Ascending aorta (tissue), 2 donors: ENCODE measurements around the gene CFAP58. TPM values are rescaled to one million over a fixed set of nuclear protein-coding genes. Genes with fewer than 3 reads are reported as not detected.
"Not testable (repeated sequence)": the region's sequence is repeated elsewhere in the genome, so short reads cannot be mapped to it uniquely, and the experiment has no call there.

ENCODE experiments used
- DNase-seq, 2 donors: peaks; one replicate each; pipeline ENCODE4 v3.0.0-alpha.2; 2019; ENCODE audit warnings: low spot score in 2 of 2
- H3K27ac ChIP-seq, 2 donors: fragments of 200-600 bp; sonication (generic); one replicate each; pipeline ENCODE4 v1.5.1; 2016 to 2017; ENCODE audit warnings: mild to moderate bottlenecking in 1 of 2
- H3K27me3 ChIP-seq: fragments of 200-600 bp; sonication (generic); one replicate; pipeline ENCODE4 v1.5.1; 2017
- H3K36me3 ChIP-seq, 2 donors: fragments of 200-600 bp; sonication (generic); one replicate each; pipeline ENCODE4 v1.5.1; 2016
- H3K4me1 ChIP-seq, 2 donors: fragments of 200-600 bp; sonication (generic); one replicate each; pipeline ENCODE4 v1.5.1; 2016 to 2017; ENCODE audit warnings: mild to moderate bottlenecking in 1 of 2
- H3K4me3 ChIP-seq, 2 donors: fragments of 200-600 bp; sonication (generic); one replicate each; pipeline ENCODE4 v1.5.1; 2016 to 2017; ENCODE audit warnings: mild to moderate bottlenecking in 1 of 2
- H3K9me3 ChIP-seq, 2 donors: fragments of 200-600 bp; sonication (generic); one replicate each; pipeline ENCODE4 v1.5.1; 2016
- CTCF ChIP-seq, 3 experiments: fragments of 200-600 bp in 2 of 3; fragments of 450-650 bp in 1 of 3; sonication (generic) in 2 of 3; IDR thresholded peaks; one replicate each; pipeline ENCODE4 v1.5.1; 2016 to 2019; ENCODE audit warnings: antibody characterized with exemption in 3 of 3, mild to moderate bottlenecking in 1 of 3, moderate library complexity in 1 of 3
- intact Hi-C: fragments of 100-400 bp; cut with DNase I; formaldehyde crosslinking; loops from one replicate; pipeline ENCODE4 v1.15.1; 2023
- total RNA-seq: library from RNA; depleted of rRNA; stranded (reverse); fragments of >200 nt; gene quantifications from one replicate; pipeline ENCODE4 v1.1.0, GENCODE V29; 2016

CFAP58 gene
- total RNA-seq, 1 donor from 2014 or later, result not detected

- no peak overlapping the region for H3K27ac ChIP-seq
- no peaks in the 10 kb centered on the region for H3K27me3 ChIP-seq
- intact Hi-C loops, result no loop called here
- H3K36me3 ChIP-seq, result no peaks in the 10 kb centered on the region
- DNase-seq, result no peak
- no peak for TF ChIP-seq CTCF (IDR thresholded peaks at IDR 0.05)
- H3K4me1 ChIP-seq, result peaks cover 0 to 4% of the 10 kb centered on the region in 2 donors
- no peaks in the 10 kb centered on the region for H3K9me3 ChIP-seq
- H3K4me3 ChIP-seq, result no peak overlapping the region
Measured at GRCh38 chr10:104456802-104457542, 103.3 kb downstream of the CFAP58 start.

- intact Hi-C loops, result no loop called here
- no peak for TF ChIP-seq CTCF (IDR thresholded peaks at IDR 0.05)
- Histone ChIP-seq H3K9me3 (no peaks in the 10 kb centered on the region), H3K27me3 (no peaks in the 10 kb centered on the region), H3K36me3 (no peaks in the 10 kb centered on the region), H3K27ac (no peak overlapping the region), H3K4me1 (peaks cover 0 to 4% of the 10 kb centered on the region in 2 donors), H3K4me3 (no peak overlapping the region)
- no peak for DNase-seq
Measured at GRCh38 chr10:104457543-104457828, 103.9 kb downstream of the CFAP58 start.

- DNase-seq, H3K4me1 ChIP-seq, H3K27me3 ChIP-seq, H3K4me3 ChIP-seq, intact Hi-C loops, H3K36me3 ChIP-seq, H3K27ac ChIP-seq: not testable (repeated sequence)
- H3K9me3 ChIP-seq, result peaks cover 0 to 11% of the 10 kb centered on the region in 2 donors
Measured at GRCh38 chr10:104465575-104465974, 111.9 kb downstream of the CFAP58 start.

GRCh38 chr10:104468818-104469217 is 115.2 kb downstream of the CFAP58 start:
- H3K27me3 ChIP-seq, H3K36me3 ChIP-seq, H3K27ac ChIP-seq, H3K9me3 ChIP-seq, intact Hi-C loops, H3K4me1 ChIP-seq, H3K4me3 ChIP-seq, DNase-seq: not testable (repeated sequence)

- H3K4me1 ChIP-seq, result peaks cover 0 to 6% of the 10 kb centered on the region in 2 donors
- no peak for DNase-seq
- intact Hi-C loops, result no loop called here
Measured at GRCh38 chr10:104472505-104472904, 118.9 kb downstream of the CFAP58 start.

GRCh38 chr10:104472957-104473745 is 119.5 kb downstream of the CFAP58 start:
- Histone ChIP-seq H3K4me3 (no peak overlapping the region), H3K36me3 (no peaks in the 10 kb centered on the region), H3K27me3 (no peaks in the 10 kb centered on the region), H3K27ac (peak overlapping the region; percentile 6 to 46), H3K4me1 (peaks cover 0 to 6% of the 10 kb centered on the region in 2 donors), H3K9me3 (no peaks in the 10 kb centered on the region)
- TF ChIP-seq CTCF (IDR thresholded peaks at IDR 0.05), result no peak
- intact Hi-C loops, result no loop called here
- DNase-seq, result no peak

More at GRCh38 chr10:104472505-104472904, 118.9 kb downstream of the CFAP58 start:
- Histone ChIP-seq H3K4me3 (no peak overlapping the region), H3K9me3 (no peaks in the 10 kb centered on the region), H3K27me3 (no peaks in the 10 kb centered on the region), H3K36me3 (no peaks in the 10 kb centered on the region), H3K27ac (peak overlapping the region; percentile 6 to 46)
- no peak for TF ChIP-seq CTCF (IDR thresholded peaks at IDR 0.05)
